Mesothelial cell of epicardium (in vitro differentiated cells): ENCODE data around the gene DHRS3. TPM values are rescaled to one million over a fixed set of nuclear protein-coding genes. Genes with fewer than 3 reads are reported as not detected.
"Not testable (repeated sequence)": the region's sequence is repeated elsewhere in the genome, so short reads cannot be mapped to it uniquely, and the experiment has no call there.

ENCODE experiments used
- DNase-seq, 2 experiments: peaks; one replicate each; pipeline ENCODE4 v3.0.0; 2021; ENCODE audit warnings: low spot score in 2 of 2; ENCODE audit not compliant: unreplicated experiment in 2 of 2
- H3K27ac Mint-ChIP-seq: 2 replicates; pipeline ENCODE4 v1.8.0; 2021; ENCODE audit warnings: mixed read lengths
- H3K27me3 Mint-ChIP-seq: 2 replicates; pipeline ENCODE4 v1.8.0; 2021; ENCODE audit warnings: low read depth, mixed read lengths
- H3K36me3 Mint-ChIP-seq: 2 replicates; pipeline ENCODE4 v1.8.0; 2021; ENCODE audit warnings: mixed read lengths
- H3K4me1 Mint-ChIP-seq: 2 replicates; pipeline ENCODE4 v1.8.0; 2021; ENCODE audit warnings: mixed read lengths
- H3K4me3 Mint-ChIP-seq: 2 replicates; pipeline ENCODE4 v1.8.0; 2021; ENCODE audit warnings: mild to moderate bottlenecking, moderate library complexity, mixed read lengths
- H3K9me3 Mint-ChIP-seq: 2 replicates; pipeline ENCODE4 v1.8.0; 2021; ENCODE audit warnings: mixed read lengths
- total RNA-seq: library from RNA; stranded (reverse); gene quantifications from 3 replicates; pipeline ENCODE4 v1.2.1, GENCODE V29; 2021
- TF ChIP-seq, protein P1 (sequence below): fragments of 200-600 bp; sonication (generic); IDR thresholded peaks from one replicate; pipeline ENCODE4 v1.5.0; 2021; ENCODE audit warnings: antibody characterized with exemption; ENCODE audit not compliant: unreplicated experiment

The DHRS3 gene
- total RNA-seq, 1 donor from 2014 or later = 1,086 TPM

DNA sequence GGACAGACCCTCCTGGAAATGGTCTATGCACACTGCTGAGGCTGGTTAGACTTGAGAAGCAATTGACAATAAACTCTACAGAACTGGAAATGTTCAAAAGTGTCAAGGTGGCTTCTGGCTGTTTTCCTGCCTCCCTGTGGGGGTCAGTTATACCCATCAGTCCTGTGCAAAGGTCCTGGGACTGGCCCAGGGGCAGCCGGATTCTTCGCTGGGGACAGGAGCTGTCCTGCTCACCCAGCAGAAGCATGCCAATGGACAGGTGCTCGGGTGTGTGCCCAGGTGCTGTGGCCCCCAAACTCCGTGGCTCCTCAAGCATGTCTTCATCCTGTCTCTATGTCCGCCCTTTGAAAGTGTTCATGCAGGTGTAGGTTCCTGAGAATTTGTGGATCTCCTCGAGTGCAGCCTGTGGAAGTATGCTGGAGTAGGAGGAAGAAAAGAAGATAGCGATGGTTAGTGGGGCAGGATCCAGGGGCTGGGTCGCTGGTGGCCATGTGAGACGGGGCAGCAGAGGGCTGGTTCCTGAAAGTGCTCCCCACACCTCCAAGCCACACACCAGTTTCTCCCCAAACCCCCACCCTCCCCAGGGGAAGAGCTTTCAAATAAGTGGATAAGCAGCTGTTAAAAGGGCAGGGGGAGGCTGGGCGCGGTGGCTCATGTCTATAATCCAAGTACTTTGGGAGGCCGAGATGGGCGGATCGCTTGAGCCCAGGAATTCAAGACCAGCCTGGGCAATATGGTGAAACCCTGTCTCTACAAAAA, 49.8 kb downstream of the DHRS3 start:
- H3K4me3 Mint-ChIP-seq = no peak overlapping the region
- no peaks in the 10 kb centered on the region for H3K27me3 Mint-ChIP-seq
- peaks cover 6% of the 10 kb centered on the region for H3K4me1 Mint-ChIP-seq
- H3K27ac Mint-ChIP-seq = peak overlapping the region; percentile 86
- no peak for DNase-seq
- TF ChIP-seq, protein P1, sequence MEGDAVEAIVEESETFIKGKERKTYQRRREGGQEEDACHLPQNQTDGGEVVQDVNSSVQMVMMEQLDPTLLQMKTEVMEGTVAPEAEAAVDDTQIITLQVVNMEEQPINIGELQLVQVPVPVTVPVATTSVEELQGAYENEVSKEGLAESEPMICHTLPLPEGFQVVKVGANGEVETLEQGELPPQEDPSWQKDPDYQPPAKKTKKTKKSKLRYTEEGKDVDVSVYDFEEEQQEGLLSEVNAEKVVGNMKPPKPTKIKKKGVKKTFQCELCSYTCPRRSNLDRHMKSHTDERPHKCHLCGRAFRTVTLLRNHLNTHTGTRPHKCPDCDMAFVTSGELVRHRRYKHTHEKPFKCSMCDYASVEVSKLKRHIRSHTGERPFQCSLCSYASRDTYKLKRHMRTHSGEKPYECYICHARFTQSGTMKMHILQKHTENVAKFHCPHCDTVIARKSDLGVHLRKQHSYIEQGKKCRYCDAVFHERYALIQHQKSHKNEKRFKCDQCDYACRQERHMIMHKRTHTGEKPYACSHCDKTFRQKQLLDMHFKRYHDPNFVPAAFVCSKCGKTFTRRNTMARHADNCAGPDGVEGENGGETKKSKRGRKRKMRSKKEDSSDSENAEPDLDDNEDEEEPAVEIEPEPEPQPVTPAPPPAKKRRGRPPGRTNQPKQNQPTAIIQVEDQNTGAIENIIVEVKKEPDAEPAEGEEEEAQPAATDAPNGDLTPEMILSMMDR = no peak
- H3K9me3 Mint-ChIP-seq = peaks cover 8% of the 10 kb centered on the region
- peaks cover 62% of the 10 kb centered on the region for H3K36me3 Mint-ChIP-seq

DNA sequence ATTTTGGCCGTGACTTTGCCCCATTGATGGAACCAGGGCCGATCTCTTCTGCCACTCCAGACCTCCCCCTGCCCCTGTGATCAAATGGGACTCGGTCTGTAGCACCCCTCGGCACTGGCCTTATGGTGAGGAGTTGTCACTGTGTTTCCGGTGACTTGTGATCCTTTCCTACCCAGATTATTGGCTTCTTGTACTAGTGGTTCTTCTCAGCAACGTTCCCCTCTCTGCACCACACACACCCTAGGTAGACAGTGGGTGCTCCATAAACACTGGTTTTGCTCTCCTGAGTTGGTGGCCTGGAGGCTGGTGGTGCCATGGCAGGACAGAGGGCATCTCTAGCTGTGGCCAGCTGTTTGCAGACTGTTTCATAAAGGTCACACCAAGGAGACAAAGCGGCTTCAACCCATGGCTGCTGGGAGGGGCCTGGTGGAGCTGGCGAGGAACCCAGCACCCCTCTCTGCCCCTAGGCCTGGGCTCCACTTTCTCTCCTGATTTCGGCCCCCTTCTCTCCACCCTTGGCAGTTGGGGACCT, 50.7 kb downstream of the DHRS3 start:
- H3K36me3 Mint-ChIP-seq = peaks cover 62% of the 10 kb centered on the region
- H3K27ac Mint-ChIP-seq = peak overlapping the region; percentile 86
- no peaks in the 10 kb centered on the region for H3K27me3 Mint-ChIP-seq
- H3K9me3 Mint-ChIP-seq = peaks cover 16% of the 10 kb centered on the region
- H3K4me3 Mint-ChIP-seq = no peak overlapping the region
- peaks cover 2% of the 10 kb centered on the region for H3K4me1 Mint-ChIP-seq
- TF ChIP-seq, protein P1 = no peak
- no peak for DNase-seq

DNA sequence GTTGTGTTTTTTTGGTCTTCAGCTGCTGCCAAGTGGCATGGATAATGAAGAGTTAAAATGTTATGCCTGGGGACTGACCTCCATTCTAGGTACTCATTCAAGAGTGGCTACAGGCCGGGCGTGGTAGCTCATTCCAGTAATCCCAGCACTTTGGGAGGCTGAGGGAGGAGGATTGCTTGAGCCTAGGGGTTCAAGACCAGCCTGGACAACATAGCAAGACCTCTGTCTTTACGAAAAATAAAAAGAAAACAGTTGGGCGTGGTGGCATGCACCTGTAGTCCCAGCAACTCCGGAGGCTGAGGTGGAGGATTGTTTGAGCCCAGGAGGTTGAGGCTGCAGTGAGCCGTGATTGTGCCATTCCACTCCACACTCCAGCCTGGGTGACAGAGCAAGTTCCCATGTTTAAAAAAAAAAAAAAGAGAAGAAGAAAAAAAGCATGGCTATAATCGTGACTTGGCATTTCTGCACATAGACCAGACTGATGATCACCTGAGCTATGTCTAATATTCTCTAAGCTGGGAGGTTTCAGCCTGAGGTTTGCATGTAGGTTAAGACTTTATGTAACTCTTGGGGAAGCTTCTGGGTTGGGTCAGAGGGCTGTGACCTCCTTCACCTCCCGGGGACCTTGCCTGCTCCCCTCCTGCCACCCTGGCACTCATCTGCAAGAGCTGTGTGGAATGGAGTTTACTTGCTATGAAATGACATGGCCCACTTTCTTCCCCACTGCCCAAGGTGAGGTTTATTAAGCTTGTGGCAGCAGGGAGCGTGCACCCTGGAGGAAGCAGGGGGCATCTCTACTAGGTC, 51.3 kb downstream of the DHRS3 start:
- no peaks in the 10 kb centered on the region for H3K27me3 Mint-ChIP-seq
- H3K9me3 Mint-ChIP-seq = peaks cover 18% of the 10 kb centered on the region
- H3K4me3 Mint-ChIP-seq = no peak overlapping the region
- peaks cover 2% of the 10 kb centered on the region for H3K4me1 Mint-ChIP-seq
- TF ChIP-seq, protein P1 = no peak
- H3K36me3 Mint-ChIP-seq = peaks cover 62% of the 10 kb centered on the region
- H3K27ac Mint-ChIP-seq = peak overlapping the region; percentile 86
- no peak for DNase-seq

DNA sequence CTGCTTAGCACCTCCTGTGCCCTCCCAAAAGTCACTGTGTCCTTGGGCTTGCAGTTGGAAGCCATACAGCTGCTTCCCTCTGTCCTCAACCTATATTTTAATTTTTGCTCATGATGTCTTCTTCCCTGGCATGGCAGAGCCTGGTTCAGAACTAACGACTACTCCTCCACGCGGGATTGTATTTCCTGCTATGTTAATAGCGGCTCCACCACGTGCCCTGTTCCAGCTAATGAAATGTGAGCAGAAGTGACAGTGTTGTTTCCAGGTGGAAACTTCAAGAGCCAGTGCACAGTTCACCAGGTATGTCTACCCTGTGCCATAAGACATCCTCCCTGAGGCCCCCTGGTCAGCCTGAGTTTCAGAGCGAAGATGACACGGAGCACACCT, 52.1 kb downstream of the DHRS3 start:
- peak overlapping the region; percentile 86 for H3K27ac Mint-ChIP-seq
- TF ChIP-seq, protein P1 = no peak
- H3K36me3 Mint-ChIP-seq = peaks cover 57% of the 10 kb centered on the region
- H3K4me3 Mint-ChIP-seq = no peak overlapping the region
- peaks cover 18% of the 10 kb centered on the region for H3K9me3 Mint-ChIP-seq
- no peak for DNase-seq
- no peaks in the 10 kb centered on the region for H3K27me3 Mint-ChIP-seq
- peaks cover 2% of the 10 kb centered on the region for H3K4me1 Mint-ChIP-seq

DNA sequence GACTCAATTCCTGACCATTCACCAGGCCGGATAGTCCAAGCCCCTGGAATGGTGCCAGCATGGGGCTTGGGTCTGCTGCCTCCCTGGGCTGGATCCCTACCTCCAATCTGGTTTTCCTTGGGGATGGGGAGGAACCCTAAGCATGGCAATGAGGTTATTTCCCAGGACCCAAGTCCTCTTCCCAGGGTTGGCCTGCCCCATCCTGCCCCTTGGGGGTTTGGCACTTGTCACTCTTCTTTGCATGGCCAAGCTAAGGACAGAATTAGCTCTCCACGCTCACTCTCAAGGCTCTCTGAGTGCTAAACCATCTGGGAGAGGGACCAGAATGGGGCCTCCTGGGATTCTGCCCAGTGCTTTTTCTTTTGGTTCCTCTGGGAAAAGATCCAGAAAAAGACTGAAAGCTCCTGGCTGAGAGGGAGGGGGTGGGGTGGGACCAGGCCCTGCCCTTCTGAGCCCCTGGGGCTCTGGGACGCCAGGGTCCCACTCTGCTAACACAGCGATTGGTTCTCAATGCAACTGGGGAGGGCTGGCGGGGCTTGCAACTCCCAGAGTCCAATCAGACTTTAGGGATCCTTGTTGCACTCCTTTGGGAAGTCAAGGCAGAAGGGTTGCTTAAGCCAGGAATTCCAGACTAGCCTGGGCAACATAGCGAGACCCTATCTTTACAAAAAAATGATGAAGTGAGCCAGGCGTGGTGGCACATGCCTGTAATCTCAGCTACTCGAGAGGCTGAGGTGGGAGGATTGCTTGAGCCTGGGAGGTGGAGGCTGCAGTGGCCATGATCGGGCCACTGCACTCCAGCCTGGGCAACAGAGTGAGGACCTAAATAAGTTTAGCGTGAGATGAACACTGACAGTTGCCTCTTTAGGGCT, 52.7 kb downstream of the DHRS3 start:
- Mint-ChIP-seq H3K4me1 (peaks cover 2% of the 10 kb centered on the region), H3K27me3 (no peaks in the 10 kb centered on the region), H3K4me3 (no peak overlapping the region), H3K36me3 (peaks cover 54% of the 10 kb centered on the region), H3K9me3 (peaks cover 18% of the 10 kb centered on the region), H3K27ac (peak overlapping the region; percentile 88)
- no peak for DNase-seq
- TF ChIP-seq, protein P1 = no peak

DNA sequence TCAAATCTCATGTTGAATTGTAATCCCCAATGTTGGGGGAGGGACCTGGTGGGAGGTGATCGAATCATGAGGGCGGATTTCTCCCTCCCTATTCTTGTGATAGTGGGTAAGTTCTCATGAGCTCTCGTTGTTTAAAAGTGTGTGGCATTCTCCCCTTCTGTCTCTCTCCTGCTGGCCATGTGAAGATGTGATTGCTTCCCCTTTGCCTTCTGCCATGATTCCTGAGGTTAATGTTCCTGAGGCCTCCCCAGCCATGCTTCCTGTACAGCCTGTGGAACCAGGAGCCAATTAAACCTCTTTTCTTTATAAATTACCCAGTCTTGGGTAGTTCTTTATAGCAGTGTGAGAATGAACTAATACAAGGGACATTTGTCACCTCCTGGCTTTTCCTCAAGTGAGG, 53.8 kb downstream of the DHRS3 start:
- H3K4me3 Mint-ChIP-seq, DNase-seq, H3K27me3 Mint-ChIP-seq, H3K4me1 Mint-ChIP-seq: not testable (repeated sequence)
- Mint-ChIP-seq H3K27ac (peak overlapping the region; percentile 88), H3K9me3 (peaks cover 18% of the 10 kb centered on the region), H3K36me3 (peaks cover 48% of the 10 kb centered on the region)
